GM12878 (cell line): Measurements from ENCODE around the gene C1orf141.

Experiments used
- FOXM1 ChIP-seq: IDR thresholded peaks from 2 replicates; pipeline ENCODE4 v1.6.1; 2012; ENCODE audit warnings: low read depth, mild to moderate bottlenecking, inconsistent platforms, low read length, moderate library complexity
- LARP7 ChIP-seq: fragments of 450-650 bp; IDR thresholded peaks from 2 replicates; pipeline ENCODE4 v1.6.1; 2017; ENCODE audit warnings: mild to moderate bottlenecking
- POLR2A ChIP-seq: IDR thresholded peaks from 2 replicates; pipeline ENCODE4 v1.6.1; 2011; ENCODE audit warnings: low read depth, mild to moderate bottlenecking, low read length
- SIN3A ChIP-seq: IDR thresholded peaks from 2 replicates; pipeline ENCODE4 v1.6.1; 2012; ENCODE audit warnings: low read depth, low read length, improper control_type of control experiment
- TF ChIP-seq, protein P1 (sequence below): IDR thresholded peaks from 2 replicates; pipeline ENCODE4 v1.6.1; 2012; ENCODE audit warnings: mild to moderate bottlenecking, low read depth, low read length
- TF ChIP-seq, protein P2 (sequence below), 3 experiments: IDR thresholded peaks in 2 of 3; conservative IDR thresholded peaks in 1 of 3; 2 replicates each; pipeline ENCODE4 v1.5.1; 2011; ENCODE audit warnings: low read depth in 3 of 3, low read length in 3 of 3, mild to moderate bottlenecking in 3 of 3, control low read depth in 2 of 3, moderate library complexity in 2 of 3, inconsistent platforms in 1 of 3, mixed read lengths in 1 of 3; ENCODE audit not compliant: control insufficient read depth in 2 of 3, insufficient read depth in 1 of 3; ENCODE audit errors: extremely low read depth in 1 of 3

DNA sequence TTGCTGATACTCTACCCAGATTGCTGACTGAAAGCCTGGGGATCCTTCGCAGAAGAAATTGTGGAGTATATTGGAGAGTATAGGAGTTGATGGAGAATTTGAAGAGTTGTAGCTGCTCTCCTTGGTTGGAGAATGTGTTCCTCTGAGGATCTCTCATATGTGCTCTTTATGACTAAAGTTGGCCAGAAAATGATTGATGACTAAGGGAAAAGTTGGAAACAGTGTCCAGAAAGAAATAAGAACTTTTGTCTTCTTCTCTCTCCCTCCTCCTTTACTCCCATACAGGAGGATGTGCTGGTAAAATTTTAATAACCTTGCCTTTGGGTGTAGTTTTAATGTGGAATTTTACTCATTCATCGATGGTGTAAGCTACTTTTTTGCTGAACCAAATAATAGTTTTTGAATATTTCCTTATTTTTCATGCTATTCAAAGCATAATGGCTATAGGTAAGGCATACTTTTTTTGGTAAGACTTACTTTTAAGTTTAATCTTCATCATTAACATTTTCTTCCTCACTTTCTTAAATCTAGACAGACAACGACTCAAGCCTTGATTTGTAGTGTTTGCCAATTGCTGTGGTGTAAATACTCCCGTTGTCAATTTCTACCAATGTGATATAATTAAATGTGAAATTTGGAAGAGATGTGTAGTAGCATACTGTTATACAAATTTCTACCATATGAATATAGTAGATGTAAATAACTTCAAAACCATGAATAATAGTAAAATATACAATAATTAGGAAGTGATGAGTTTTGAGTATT is 13.7 kb downstream of the C1orf141 start:
- TF ChIP-seq POLR2A, result no peak
- no peak for TF ChIP-seq FOXM1
- TF ChIP-seq LARP7, result no peak
- TF ChIP-seq, protein P1, sequence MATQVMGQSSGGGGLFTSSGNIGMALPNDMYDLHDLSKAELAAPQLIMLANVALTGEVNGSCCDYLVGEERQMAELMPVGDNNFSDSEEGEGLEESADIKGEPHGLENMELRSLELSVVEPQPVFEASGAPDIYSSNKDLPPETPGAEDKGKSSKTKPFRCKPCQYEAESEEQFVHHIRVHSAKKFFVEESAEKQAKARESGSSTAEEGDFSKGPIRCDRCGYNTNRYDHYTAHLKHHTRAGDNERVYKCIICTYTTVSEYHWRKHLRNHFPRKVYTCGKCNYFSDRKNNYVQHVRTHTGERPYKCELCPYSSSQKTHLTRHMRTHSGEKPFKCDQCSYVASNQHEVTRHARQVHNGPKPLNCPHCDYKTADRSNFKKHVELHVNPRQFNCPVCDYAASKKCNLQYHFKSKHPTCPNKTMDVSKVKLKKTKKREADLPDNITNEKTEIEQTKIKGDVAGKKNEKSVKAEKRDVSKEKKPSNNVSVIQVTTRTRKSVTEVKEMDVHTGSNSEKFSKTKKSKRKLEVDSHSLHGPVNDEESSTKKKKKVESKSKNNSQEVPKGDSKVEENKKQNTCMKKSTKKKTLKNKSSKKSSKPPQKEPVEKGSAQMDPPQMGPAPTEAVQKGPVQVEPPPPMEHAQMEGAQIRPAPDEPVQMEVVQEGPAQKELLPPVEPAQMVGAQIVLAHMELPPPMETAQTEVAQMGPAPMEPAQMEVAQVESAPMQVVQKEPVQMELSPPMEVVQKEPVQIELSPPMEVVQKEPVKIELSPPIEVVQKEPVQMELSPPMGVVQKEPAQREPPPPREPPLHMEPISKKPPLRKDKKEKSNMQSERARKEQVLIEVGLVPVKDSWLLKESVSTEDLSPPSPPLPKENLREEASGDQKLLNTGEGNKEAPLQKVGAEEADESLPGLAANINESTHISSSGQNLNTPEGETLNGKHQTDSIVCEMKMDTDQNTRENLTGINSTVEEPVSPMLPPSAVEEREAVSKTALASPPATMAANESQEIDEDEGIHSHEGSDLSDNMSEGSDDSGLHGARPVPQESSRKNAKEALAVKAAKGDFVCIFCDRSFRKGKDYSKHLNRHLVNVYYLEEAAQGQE, result no peak
- no peak for TF ChIP-seq SIN3A
- TF ChIP-seq, protein P2, sequence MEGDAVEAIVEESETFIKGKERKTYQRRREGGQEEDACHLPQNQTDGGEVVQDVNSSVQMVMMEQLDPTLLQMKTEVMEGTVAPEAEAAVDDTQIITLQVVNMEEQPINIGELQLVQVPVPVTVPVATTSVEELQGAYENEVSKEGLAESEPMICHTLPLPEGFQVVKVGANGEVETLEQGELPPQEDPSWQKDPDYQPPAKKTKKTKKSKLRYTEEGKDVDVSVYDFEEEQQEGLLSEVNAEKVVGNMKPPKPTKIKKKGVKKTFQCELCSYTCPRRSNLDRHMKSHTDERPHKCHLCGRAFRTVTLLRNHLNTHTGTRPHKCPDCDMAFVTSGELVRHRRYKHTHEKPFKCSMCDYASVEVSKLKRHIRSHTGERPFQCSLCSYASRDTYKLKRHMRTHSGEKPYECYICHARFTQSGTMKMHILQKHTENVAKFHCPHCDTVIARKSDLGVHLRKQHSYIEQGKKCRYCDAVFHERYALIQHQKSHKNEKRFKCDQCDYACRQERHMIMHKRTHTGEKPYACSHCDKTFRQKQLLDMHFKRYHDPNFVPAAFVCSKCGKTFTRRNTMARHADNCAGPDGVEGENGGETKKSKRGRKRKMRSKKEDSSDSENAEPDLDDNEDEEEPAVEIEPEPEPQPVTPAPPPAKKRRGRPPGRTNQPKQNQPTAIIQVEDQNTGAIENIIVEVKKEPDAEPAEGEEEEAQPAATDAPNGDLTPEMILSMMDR (IDR thresholded peaks at IDR 0.05 in 2 of 3, conservative IDR thresholded peaks at IDR 0.05 in 1 of 3; ENCODE audit: control insufficient read depth in 2 of 3, extremely low read depth in 1 of 3, insufficient read depth in 1 of 3, low read depth in 3 of 3, low read length in 3 of 3), result no peak
